GM18868 (cell line): ENCODE results near the gene TLE3.

ENCODE experiments used
- ATAC-seq: cut with Tn5 transposase; IDR thresholded peaks from one replicate; pipeline ENCODE4 v1.9.1; 2021; ENCODE audit warnings: mild to moderate bottlenecking, moderate library complexity; ENCODE audit not compliant: unreplicated experiment

TLE3 gene

DNA sequence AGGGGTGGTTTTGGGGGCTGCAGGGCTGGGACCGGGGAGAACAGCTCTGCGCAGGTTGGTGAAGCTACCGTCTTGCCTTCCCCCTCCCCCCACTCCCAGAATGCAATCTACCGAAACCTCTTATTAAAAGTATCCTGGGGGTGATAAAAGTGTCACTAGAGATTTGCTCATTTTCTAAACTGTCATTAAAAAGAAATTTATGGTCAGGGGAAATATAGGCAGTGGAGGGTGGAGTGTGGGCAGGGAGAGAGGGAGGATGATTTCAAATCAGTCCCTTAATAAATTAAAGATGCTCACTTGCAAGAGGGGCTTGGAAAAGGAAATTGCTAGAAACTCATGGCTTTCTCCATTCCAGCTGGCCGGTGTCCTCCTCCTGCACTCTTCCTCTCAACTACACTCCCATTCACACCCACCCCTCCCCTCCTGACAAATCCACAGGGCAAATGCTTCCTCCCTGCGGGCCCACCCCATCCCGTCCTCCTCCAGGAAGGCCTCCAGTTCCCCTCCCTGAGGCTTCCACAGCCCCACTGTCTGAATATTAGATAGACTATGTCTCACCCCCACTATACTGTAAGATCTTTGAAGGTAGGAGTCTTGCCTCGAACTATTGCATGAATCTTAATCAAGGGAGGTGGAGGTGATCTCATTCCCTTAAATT is 83.9 kb downstream of the TLE3 start:
- no peak for ATAC-seq

DNA sequence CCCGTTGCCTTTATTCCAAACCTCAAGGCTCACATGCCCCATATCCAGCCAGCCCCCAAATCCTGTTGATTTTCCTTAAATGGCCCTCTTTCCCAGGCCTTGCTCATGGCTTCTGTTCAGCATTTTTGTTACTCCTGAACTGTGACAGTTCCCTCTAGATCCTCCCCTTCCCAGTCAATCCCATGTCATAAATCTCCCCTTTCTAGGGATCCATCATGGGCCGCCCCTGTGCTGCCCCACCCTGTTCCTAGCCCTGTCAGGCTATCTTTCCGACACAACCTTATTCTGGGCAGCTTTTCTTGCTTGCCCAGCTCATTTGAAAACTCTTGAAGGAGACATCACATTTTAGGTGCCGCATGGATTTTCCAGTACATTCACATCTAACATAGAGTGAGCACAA is 84.8 kb downstream of the TLE3 start:
- no peak for ATAC-seq

DNA sequence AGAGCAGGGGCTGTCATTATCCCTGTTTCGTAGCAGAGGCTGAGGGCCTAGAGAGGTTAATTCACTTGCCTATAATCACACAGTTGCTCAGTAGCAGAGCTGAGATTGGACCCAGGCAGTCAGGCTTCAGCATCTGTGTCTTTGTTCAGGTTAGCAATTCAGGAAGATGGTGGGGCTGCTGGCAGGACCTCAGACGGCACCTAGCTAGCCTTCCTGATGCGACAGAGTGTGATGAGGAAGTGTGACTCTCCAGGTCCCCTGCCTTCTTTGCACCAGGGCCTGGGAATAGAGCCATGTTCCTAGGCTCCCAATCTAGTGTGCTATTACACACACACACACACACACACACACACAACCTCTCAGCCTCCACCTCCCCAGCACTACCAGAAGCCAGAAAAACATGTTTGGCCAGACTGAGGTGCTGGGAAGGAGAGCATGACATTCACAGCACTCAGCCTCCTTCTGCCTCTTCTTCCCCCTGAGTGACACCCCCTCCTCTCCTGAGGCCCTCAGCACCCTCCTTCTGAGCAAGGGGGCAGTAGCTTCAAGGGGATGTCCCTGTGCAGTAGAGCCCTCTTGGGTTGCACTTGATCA is 88.9 kb downstream of the TLE3 start:
- no peak for ATAC-seq

DNA sequence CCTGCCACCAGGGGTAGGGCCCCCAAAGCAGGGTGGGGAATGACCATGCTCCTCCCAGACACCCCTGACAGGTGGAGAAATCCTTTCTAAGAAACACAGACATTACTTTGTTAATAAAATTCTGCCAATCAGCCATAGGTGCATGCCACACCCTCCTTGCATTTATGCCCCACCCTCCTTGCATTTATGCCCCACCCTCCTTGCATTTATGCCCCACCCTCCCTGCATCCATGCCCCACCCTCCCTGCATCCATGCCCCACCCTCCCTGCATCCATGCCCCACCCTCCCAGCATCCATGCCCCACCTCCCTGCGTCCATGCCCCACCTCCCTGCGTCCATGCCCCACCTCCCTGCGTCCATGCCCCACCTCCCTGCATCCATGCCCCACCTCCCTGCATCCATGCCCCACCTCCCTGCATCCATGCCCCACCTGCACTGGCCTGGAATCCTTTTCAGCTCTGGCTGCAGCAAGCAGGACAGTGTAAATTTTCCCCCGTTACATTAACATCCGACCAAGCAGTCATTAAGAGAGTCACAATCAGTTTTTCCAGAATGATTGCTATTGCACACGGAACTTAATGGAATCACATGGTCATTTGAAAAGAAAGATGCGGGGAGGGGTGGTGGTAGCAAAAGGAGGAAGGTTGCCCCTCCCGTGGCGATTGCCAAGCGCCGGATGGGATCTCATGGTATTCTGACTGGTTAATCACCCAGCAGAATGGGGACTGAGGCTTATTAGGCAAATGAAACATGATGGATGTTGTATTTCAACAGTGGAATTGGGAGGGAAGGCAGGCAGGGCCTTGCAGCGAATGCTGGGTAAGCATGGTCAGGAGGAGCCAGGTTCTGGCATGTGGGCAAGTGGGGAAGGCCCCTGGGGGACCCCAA is 91.2 kb downstream of the TLE3 start:
- ATAC-seq = no peak

DNA sequence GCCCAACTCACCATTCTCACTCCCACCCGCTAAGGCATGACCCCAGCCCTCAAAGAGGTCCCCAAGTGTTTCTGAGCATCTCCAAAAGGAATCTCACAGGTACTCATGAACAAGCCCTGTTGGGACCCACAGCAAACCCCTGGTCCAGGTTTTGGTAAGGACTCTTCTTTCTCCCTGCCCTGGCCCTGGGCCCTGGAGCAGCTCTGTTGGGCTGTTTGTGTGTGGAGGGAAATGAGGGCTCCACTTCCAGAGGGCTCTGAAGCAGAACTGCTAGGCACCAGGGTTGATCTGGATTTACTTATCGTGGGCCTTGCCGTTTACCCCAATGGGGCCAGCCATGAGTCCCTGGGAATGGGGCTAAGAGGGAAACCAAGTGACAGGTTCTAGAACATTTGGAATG is 92.9 kb downstream of the TLE3 start:
- ATAC-seq = no peak

DNA sequence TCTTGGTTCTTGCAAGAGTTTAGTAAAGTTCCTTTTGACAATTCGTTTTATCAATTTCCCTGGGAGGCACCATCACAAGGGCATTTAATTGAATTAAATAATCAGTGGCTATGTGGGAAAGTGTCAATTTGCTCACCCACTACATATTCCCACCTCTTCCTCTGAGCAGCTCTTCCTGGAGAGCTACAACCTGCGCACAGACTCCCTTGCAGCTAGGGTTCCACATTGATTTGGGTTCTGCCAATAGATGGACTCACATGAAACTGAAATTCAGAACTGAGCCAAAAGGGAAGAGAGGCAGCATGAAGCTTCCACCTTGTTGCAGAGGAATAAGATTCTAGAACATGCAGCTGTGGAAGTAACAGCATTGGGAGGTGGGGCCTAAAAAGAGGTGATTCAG is 94.8 kb downstream of the TLE3 start:
- ATAC-seq = no peak

DNA sequence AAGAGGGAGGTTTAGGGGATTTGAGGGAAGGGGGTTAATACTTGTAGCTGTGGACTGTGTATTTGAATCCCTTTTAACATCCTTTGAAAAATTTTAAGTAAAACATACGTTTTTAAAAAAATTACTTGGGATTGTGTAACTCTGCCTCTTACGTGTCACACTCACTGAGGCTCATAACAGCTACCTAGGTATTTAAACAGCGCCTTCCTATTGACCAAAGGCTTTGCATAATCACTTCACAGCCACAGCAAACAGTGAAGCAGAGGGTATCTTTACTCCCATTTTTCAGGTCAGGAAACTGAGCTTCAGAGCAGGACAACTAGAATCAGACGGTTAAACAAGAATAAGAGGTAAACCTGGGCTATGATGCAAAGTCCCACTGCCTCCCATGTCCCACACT is 95.9 kb downstream of the TLE3 start:
- ATAC-seq = no peak

DNA sequence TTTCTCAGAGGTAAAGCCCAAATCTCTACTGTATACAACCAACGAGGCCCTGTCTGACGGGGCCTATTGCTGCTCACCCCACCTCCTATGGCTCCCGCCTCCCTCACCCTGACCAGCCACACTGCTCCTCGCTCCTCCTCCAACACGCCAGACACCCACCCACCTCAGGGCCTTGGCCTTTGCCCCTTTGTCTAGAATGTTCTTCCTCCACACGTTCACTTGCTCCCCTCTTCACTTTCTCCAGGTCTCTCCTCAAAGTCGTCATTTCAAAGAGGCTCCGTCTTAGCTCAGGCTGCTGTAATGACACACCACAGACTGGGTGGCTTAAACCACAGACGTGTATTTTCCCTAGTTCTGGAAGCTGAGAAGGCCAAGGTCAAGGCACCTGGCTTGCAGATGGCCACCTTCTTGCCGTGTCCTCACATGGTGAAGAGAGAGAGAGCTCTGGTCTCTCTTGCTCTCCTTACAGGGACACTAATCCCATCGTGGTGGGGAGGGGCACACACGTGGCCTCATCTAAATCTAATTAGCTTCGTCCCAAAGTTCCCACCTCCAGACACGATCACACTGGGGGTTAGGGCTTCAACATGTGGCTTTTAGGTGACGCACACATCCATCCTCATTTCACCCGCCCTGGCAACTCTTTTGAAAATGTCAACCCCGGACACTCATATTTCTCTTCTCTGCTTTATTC is 98.2 kb downstream of the TLE3 start:
- no peak for ATAC-seq

DNA sequence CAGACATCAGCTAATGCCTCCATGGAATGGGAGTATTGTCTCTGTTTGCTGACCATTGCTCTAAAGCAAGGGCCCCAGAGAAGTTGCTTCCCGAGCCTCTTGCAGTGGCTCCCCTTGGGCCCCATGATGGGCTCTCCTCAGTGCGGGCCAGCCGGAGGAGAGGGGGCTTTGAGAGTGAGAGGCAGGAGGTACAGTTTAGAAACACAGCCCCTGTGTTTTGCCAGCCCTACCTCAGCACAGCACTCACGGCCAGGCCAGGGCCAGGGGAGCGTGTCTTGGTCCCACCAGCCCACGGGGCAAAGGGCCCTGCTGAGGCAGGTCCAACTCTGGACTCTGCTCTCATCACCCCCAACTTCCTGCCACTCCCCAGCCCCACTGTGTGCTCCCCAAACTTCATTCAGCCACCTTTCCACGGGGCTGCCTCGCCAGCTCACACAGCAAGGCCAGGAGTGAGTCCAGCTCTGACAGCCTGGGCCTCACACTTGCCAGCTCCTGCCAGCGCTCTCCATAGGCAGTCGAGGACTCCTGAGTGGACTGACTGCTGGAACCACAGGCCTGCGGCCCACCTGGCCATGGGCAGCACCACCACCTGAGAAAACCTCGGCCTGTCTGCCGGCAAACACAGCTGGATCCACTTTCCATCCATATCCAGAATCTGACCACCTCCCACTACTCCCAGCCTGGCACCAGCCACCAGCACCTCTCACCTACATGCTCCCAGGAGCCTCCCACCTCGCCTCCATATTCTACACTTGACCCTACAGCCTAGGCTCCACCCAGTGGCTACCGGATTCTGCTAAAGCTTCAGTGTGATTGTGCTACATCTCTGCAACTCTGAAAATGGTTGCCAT is 99.0 kb downstream of the TLE3 start:
- ATAC-seq = no peak

DNA sequence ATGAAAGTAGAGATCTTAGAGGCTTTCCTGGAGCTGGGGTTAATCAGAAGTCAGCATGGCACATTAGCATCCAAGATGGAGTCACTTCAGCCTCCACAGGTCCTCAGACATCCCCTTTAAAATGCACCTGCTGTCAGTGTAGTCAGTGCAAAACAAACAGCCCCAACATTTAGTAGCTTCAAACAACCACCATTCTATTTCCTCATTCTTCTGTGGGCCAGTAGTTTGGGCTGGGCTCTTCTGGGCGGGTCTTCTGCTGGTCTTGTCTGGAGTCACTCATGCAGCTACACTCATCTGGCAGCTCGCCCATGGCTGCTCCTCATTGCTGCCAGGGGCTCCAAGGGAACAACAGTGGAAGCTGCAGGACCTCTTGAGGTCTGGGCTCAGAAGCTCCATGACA is 99.9 kb downstream of the TLE3 start:
- no peak for ATAC-seq
